ENCODE results near the gene BMPER.

- TF ChIP-seq TAF1 (IDR thresholded peaks at IDR 0.05; ENCODE audit: borderline replicate concordance, insufficient read depth, low read length) (no peak), POLR2AphosphoS5 (IDR thresholded peaks at IDR 0.05; ENCODE audit: low read depth, low read length) (no peak), REST (IDR thresholded peaks at IDR 0.05; ENCODE audit: insufficient read depth in 1 of 2, low read depth in 2 of 2, low read length in 2 of 2) (no peak), SIN3A (IDR thresholded peaks at IDR 0.05; ENCODE audit: borderline replicate concordance, insufficient read depth, low read length) (no peak), FOXP2 (optimal IDR thresholded peaks at IDR 0.05; ENCODE audit: borderline replicate concordance, extremely low read depth, extremely low read length, insufficient read depth) (no peak)
Observed at GRCh38 chr7:34136698-34137097, 231.4 kb downstream of the BMPER start.
